Measurements from ENCODE around the gene NPHP1.

GRCh38 chr2:110146945-110147332, 57.9 kb downstream of the NPHP1 start:
- TF ChIP-seq CTCF (IDR thresholded peaks at IDR 0.05; ENCODE audit: control extremely low read depth in 1 of 3, insufficient read depth in 1 of 3, low read depth in 1 of 3, low read length in 3 of 3) = no peak
- TF ChIP-seq GABPA (IDR thresholded peaks at IDR 0.05; ENCODE audit: borderline replicate concordance, insufficient read depth, low read length) = no peak
- TF ChIP-seq YY1 (IDR thresholded peaks at IDR 0.05; ENCODE audit: low read depth, low read length) = no peak
- no peak for TF ChIP-seq EZH2 (IDR thresholded peaks at IDR 0.05; ENCODE audit: low read depth, low read length, severe bottlenecking)
- TF ChIP-seq POLR2A (IDR thresholded peaks at IDR 0.05; ENCODE audit: control extremely low read depth in 1 of 2, low read depth in 2 of 2, low read length in 2 of 2) = no peak
- no peak for TF ChIP-seq ZNF274 (IDR thresholded peaks at IDR 0.05; ENCODE audit: borderline replicate concordance, extremely low read depth, low read length)
- TF ChIP-seq ATF3 (IDR thresholded peaks at IDR 0.05; ENCODE audit: insufficient read depth, low read depth, low read length) = no peak
- TF ChIP-seq TCF12 (IDR thresholded peaks at IDR 0.05; ENCODE audit: low read depth, low read length) = no peak
- no peak for TF ChIP-seq RNF2 (IDR thresholded peaks at IDR 0.05; ENCODE audit: borderline replicate concordance, low read depth, low read length, missing control alignments, poor library complexity, severe bottlenecking)
- no peak for TF ChIP-seq SIN3A (conservative IDR thresholded peaks at IDR 0.05 in 1 of 2, IDR thresholded peaks at IDR 0.05 in 1 of 2; ENCODE audit: low read depth in 1 of 2, low read length in 2 of 2)
- TF ChIP-seq JUN (IDR thresholded peaks at IDR 0.05; ENCODE audit: low read depth, low read length) = no peak
